ENCODE results near the gene NYAP2.

DNA sequence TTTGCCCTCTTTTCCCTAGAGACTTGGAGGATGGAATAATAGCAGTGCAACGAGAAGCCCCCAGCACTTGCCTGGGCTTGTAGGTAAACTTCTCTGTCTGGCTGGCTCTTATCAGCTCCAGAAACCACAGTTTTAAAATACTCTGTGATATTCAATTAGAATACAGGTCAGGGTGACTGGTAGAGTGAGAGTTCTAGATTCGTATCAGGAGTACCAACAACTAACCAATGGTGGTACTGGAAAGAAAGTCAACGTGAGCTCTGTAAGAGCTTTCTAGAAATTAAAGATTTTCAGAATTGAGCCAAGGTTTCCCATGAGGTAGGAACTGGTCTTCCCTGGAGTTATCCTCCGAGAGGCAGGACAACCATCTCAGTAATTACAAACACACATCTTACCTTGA is 216.9 kb downstream of the NYAP2 start:
- TF ChIP-seq CTCF (conservative IDR thresholded peaks at IDR 0.05; ENCODE audit: low read length) (no peak), EZH2phosphoT487 (IDR thresholded peaks at IDR 0.05; ENCODE audit: borderline replicate concordance, low read depth, low read length) (no peak)

Data from OCI-LY7 (cell line).